GM10248 (cell line): ENCODE data around the gene H6PD.

Experiments
- CTCF ChIA-PET: fragments of 300-600 bp; sonication (Branson Sonifier 250); formaldehyde crosslinking; extraction: SDS; loops from one replicate; lab custom pipeline; 2021; ENCODE audit warnings: antibody characterized with exemption; lab: Yijun Ruan, JAX
- POLR2A ChIA-PET: fragments of 350-650 bp; sonication (Branson Sonifier 250); formaldehyde crosslinking; extraction: SDS; loops from one replicate; lab custom pipeline; 2020; ENCODE audit warnings: antibody characterized with exemption; lab: Yijun Ruan, JAX
- DNase-seq: peaks from one replicate; pipeline ENCODE4 v3.0.0; 2012; ENCODE audit errors: extremely low spot score
- TF ChIP-seq, protein P1 (sequence below): IDR thresholded peaks from 2 replicates; pipeline ENCODE4 v1.5.1; 2012; ENCODE audit warnings: mild to moderate bottlenecking, low read depth; ENCODE audit errors: extremely low read depth, missing control alignments, control extremely low read depth

The H6PD gene

DNA sequence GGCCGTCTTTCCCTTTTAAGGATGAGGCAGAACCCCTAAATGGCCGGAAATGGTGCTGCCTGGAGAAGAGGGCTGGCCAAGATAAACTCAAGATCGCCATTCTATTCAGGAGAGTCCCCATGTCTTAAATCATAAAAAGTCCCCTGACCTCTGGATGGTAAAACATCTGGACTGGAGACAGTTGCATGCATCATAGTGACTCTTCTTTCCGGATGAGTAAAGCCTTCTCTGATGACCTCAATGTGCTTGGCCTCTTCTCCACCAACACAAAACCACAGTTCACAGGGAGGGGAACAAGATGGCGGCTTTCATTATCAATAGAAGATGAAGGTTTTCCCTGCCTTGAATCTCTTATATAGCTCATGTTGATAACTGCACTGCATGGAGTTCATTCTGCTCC, 27.5 kb upstream of the H6PD start:
- CTCF ChIA-PET = interaction anchor here (1.0 kb wide), 2 partner anchors 9 to 11 kb away, joined by 3 to 7 read pairs; no protein-coding TSS in a partner anchor
- DNase-seq = peak; percentile 52
- POLR2A ChIA-PET = no interaction called here

DNA sequence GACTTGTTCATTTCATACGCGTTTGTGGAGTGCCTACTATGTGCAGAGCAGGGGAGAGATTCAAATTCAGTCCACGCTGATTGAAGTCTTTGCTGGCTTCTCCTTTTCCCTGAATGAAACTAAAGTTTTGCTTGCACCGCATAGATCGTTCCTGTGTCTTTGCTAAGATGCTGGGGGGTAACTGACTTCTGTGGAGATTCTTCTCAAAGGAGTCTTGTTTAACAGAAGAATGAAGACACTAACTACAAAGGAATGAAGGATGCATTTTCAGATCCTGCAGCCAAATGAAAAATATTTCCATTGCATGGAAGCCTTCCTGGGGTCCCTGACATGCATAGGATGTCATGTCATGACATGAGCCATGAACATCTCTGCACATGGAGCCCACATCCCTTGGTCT, 26.9 kb upstream of the H6PD start:
- TF ChIP-seq, protein P1, sequence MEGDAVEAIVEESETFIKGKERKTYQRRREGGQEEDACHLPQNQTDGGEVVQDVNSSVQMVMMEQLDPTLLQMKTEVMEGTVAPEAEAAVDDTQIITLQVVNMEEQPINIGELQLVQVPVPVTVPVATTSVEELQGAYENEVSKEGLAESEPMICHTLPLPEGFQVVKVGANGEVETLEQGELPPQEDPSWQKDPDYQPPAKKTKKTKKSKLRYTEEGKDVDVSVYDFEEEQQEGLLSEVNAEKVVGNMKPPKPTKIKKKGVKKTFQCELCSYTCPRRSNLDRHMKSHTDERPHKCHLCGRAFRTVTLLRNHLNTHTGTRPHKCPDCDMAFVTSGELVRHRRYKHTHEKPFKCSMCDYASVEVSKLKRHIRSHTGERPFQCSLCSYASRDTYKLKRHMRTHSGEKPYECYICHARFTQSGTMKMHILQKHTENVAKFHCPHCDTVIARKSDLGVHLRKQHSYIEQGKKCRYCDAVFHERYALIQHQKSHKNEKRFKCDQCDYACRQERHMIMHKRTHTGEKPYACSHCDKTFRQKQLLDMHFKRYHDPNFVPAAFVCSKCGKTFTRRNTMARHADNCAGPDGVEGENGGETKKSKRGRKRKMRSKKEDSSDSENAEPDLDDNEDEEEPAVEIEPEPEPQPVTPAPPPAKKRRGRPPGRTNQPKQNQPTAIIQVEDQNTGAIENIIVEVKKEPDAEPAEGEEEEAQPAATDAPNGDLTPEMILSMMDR = no peak
- POLR2A ChIA-PET = no interaction called here
- CTCF ChIA-PET = interaction anchor here (1.0 kb wide), 2 partner anchors 9 to 12 kb away, joined by 3 to 7 read pairs; no protein-coding TSS in a partner anchor
- DNase-seq = no peak

More for the DNA sequence above, 27.5 kb upstream of the H6PD start:
- TF ChIP-seq, protein P1 = no peak

DNA sequence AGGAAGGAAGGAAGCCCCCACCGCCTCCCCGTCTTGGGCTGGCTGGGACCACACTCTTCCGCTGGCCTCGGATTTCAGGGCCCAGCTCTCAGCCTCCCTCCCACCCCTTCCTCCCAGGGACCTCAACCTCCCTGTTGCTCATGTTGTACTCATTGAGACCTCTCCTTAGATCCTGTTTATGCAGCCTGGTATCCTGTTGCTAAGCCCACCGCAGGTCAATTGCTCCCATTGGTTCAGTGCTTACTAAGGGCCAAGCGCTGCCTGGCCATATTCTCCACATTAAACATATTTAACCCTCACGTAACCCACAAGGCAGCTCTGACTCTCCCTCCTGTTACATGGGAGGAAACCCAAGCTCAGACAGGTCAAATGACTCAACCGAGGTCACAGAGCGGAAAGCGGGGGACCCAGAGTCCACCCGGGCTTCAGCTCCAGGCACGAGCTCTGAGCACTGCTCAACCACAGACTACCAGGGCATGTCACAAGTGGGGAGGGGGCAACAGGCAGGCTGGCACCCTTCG, 23.2 kb upstream of the H6PD start:
- TF ChIP-seq, protein P1 = no peak
- ChIA-PET CTCF (interaction anchor here (0.6 to 2.7 kb wide), 5 partner anchors 11 to 738 kb away, joined by 3 to 10 read pairs (median 3); partner anchors contain the start of gene H6PD), POLR2A (no interaction called here)
- DNase-seq = no peak

DNA sequence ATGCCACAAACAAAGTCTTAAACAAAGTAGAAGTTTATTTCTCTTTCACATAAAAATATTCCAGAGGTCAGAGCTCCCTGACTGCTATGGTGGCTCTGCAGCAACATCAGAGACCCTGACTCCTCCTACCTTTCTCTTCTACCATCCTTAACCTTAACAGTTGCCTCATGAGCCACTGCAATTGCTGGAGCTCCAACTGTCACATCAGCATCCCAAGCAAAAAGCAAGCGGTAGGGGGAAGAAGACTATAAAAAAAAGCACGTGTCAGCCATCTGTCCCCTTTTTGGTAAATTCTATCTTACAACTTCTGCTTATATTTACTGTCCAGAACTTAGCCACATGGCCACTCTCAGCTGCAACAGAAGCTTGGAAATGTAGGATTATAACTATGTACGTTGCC, 21.8 kb upstream of the H6PD start:
- ChIA-PET POLR2A (no interaction called here), CTCF (interaction anchor here (1.0 to 2.7 kb wide), 2 partner anchors 10 to 21 kb away, joined by 3 to 10 read pairs; partner anchors contain the start of gene H6PD)
- TF ChIP-seq, protein P1 = no peak

DNA sequence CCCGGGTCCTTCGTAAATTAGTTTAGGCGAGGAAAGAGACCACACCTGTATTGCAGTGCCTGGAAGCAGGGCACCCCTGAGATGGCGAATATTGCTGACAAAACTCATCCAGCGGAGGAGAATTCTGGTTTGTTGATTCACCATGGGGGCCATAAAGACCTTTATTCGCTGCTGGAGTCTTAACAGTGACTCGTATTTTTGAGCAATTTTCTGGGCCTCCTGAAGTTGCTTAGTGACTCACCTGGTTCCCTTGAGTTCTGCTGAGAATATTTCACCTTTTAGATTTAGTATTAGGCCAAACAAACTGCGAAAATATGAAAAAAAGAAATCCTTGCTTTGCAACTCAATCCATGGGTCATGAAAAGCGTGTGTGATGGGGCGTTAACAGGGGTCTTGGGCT, 20.6 kb upstream of the H6PD start:
- DNase-seq = no peak
- TF ChIP-seq, protein P1 = no peak
- CTCF ChIA-PET = interaction anchor here (1.0 to 1.2 kb wide), 2 partner anchors 11 to 24 kb away, joined by 3 read pairs; no protein-coding TSS in a partner anchor
- POLR2A ChIA-PET = no interaction called here

More for the DNA sequence above, 21.8 kb upstream of the H6PD start:
- no peak for DNase-seq

DNA sequence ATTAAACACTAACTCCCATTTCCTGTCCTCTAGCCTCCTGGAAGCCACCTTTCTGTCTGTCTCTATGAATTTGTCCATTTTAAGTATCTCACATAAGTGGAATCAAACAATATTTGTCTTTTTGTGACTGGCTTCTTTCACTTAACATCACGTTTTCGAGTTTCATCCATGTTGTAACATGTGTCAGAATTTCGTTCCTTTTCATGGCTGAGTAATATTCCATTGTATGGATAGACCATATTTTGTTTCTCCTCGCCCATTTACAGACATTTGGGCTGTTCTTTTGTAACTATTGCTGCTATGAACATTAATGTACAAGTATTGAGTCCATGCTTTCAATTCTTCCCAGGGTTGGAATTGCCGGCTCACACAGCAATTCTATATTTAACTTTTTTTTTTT, 15.7 kb upstream of the H6PD start:
- CTCF ChIA-PET = interaction anchor here (1.0 to 1.2 kb wide), 2 partner anchors 15 to 237 kb away, joined by 3 read pairs; partner anchors contain the start of gene H6PD
- POLR2A ChIA-PET = no interaction called here
- DNase-seq = no peak

More for the DNA sequence above, 15.7 kb upstream of the H6PD start:
- TF ChIP-seq, protein P1 = no peak
